HG03378 (cell line): ENCODE results near the gene PLSCR4.

Experiments
- ATAC-seq: cut with Tn5 transposase; IDR thresholded peaks from one replicate; pipeline ENCODE4 v1.9.1; 2021; ENCODE audit warnings: mild to moderate bottlenecking, moderate library complexity; ENCODE audit not compliant: unreplicated experiment

PLSCR4 gene

GRCh38 chr3:146195605-146196004, 55.3 kb downstream of the PLSCR4 start:
- ATAC-seq, result no peak

GRCh38 chr3:146195030-146195429, 55.9 kb downstream of the PLSCR4 start:
- no peak for ATAC-seq

- no peak for ATAC-seq
Observed at GRCh38 chr3:146191051-146191450, 59.9 kb downstream of the PLSCR4 start.

GRCh38 chr3:146189519-146190173, 61.3 kb downstream of the PLSCR4 start:
- ATAC-seq, result peak; percentile 97

GRCh38 chr3:146187334-146187950, 63.5 kb downstream of the PLSCR4 start:
- no peak for ATAC-seq

- no peak for ATAC-seq
Observed at GRCh38 chr3:146184241-146185015, 66.5 kb downstream of the PLSCR4 start.

- ATAC-seq, result no peak
Observed at GRCh38 chr3:146181216-146181615, 69.7 kb downstream of the PLSCR4 start.

- no peak for ATAC-seq
Observed at GRCh38 chr3:146180376-146180775, 70.5 kb downstream of the PLSCR4 start.

- ATAC-seq, result no peak
Observed at GRCh38 chr3:146178006-146178689, 72.8 kb downstream of the PLSCR4 start.

- ATAC-seq, result no peak
Observed at GRCh38 chr3:146177519-146177918, 73.4 kb downstream of the PLSCR4 start.

- no peak for ATAC-seq
Observed at GRCh38 chr3:146177072-146177471, 73.8 kb downstream of the PLSCR4 start.

GRCh38 chr3:146172586-146172985, 78.3 kb downstream of the PLSCR4 start:
- ATAC-seq, result no peak

GRCh38 chr3:146170591-146170990, 80.3 kb downstream of the PLSCR4 start:
- ATAC-seq, result no peak

GRCh38 chr3:146169891-146170290, 81.0 kb downstream of the PLSCR4 start:
- no peak for ATAC-seq

GRCh38 chr3:146166826-146167225, 84.1 kb downstream of the PLSCR4 start:
- ATAC-seq, result no peak

- ATAC-seq, result no peak
Observed at GRCh38 chr3:146166415-146166821, 84.5 kb downstream of the PLSCR4 start.

GRCh38 chr3:146165877-146166276, 85.0 kb downstream of the PLSCR4 start:
- ATAC-seq, result no peak

- ATAC-seq, result no peak
Observed at GRCh38 chr3:146164971-146165769, 85.7 kb downstream of the PLSCR4 start.

GRCh38 chr3:146164506-146164905, 86.4 kb downstream of the PLSCR4 start:
- no peak for ATAC-seq

GRCh38 chr3:146164071-146164470, 86.8 kb downstream of the PLSCR4 start:
- no peak for ATAC-seq

GRCh38 chr3:146163584-146163983, 87.3 kb downstream of the PLSCR4 start:
- no peak for ATAC-seq
